Measurements from ENCODE around the gene PNMA6E. TPM values are rescaled to one million over a fixed set of nuclear protein-coding genes. Genes with fewer than 3 reads are reported as not detected.

PNMA6E gene
- polyA plus RNA-seq, 1 donor: not detected

GRCh38 chrX:153347530-153347929 lies 53.6 kb downstream of the PNMA6E start:
- no peak for DNase-seq

Other genes with a start within 250 kb of the PNMA6E start
- not detected for gene MAGEA1, start 222.1 kb downstream of the PNMA6E start, polyA plus RNA-seq (ENCODE audit: insufficient read length)
- gene PNMA6F, start 79.6 kb downstream of the PNMA6E start, polyA plus RNA-seq (ENCODE audit: insufficient read length): not detected
- 7.9 TPM for gene ZNF275, start 67.2 kb downstream of the PNMA6E start, polyA plus RNA-seq (ENCODE audit: insufficient read length)
- 0.63 TPM for gene ZFP92, start 10.1 kb upstream of the PNMA6E start, polyA plus RNA-seq (ENCODE audit: insufficient read length)
- 0.43 TPM for gene TREX2, start 44.7 kb upstream of the PNMA6E start, polyA plus RNA-seq (ENCODE audit: insufficient read length)
- 25.9 TPM for gene HAUS7, start 69.2 kb upstream of the PNMA6E start, polyA plus RNA-seq (ENCODE audit: insufficient read length)
- gene BGN, start 93.6 kb upstream of the PNMA6E start, polyA plus RNA-seq (ENCODE audit: insufficient read length): 101 TPM
- gene ATP2B3, start 116.3 kb upstream of the PNMA6E start, polyA plus RNA-seq (ENCODE audit: insufficient read length): 0.36 TPM
- 11.5 TPM for gene CCNQ, start 197.8 kb upstream of the PNMA6E start, polyA plus RNA-seq (ENCODE audit: insufficient read length)
- 0.14 TPM for gene DUSP9, start 245.9 kb upstream of the PNMA6E start, polyA plus RNA-seq (ENCODE audit: insufficient read length)